A673 (cell line): ENCODE results near the gene IL1RAPL1. TPM values are rescaled to one million over a fixed set of nuclear protein-coding genes. Genes with fewer than 3 reads are reported as not detected.
A peak's percentile ranks its signal among the peaks of the same experiment; 100 is the strongest.

Experiments
- BruUV-seq: library from RNA; stranded (reverse); fragments of 400-500 nt; replicated peaks from 2 replicates; lab custom pipeline; 2021; lab: Mats Ljungman, UMichigan
- CTCF ChIA-PET: fragments of 300-600 bp; sonication (Branson Sonifier 250); formaldehyde crosslinking; loops from one replicate; lab custom pipeline; 2022; ENCODE audit warnings: antibody characterized with exemption; lab: Charles Lee
- POLR2A ChIA-PET: fragments of 300-600 bp; sonication (Branson Sonifier 250); formaldehyde crosslinking; loops from one replicate; lab custom pipeline; 2022; ENCODE audit warnings: antibody characterized with exemption; ENCODE audit not compliant: low non-redundant PET; lab: Charles Lee
- DNase-seq: peaks from one replicate; pipeline ENCODE4 v3.0.0-alpha.2; 2015; ENCODE audit warnings: low spot score
- H3K27ac ChIP-seq: fragments of 200-600 bp; sonication (generic); 2 replicates; pipeline ENCODE4 v1.5.1; 2016; ENCODE audit warnings: mixed run types, low read depth, mild to moderate bottlenecking, mixed read lengths, antibody characterized with exemption, low read length; ENCODE audit not compliant: poor library complexity, severe bottlenecking
- H3K27me3 ChIP-seq: fragments of 200-600 bp; sonication (generic); replicated peaks from 2 replicates; pipeline ENCODE4 v1.6.1; 2017; ENCODE audit warnings: mixed run types, low read depth, mild to moderate bottlenecking, mixed read lengths, antibody characterized with exemption, low read length; ENCODE audit not compliant: insufficient read depth, poor library complexity
- H3K36me3 ChIP-seq: fragments of 200-600 bp; sonication (generic); 2 replicates; pipeline ENCODE4 v1.6.1; 2016; ENCODE audit warnings: mixed run types, mild to moderate bottlenecking, mixed read lengths, antibody characterized with exemption, low read length; ENCODE audit not compliant: insufficient read depth, poor library complexity, severe bottlenecking
- H3K4me1 ChIP-seq: fragments of 200-600 bp; sonication (generic); 2 replicates; pipeline ENCODE4 v1.6.1; 2017; ENCODE audit warnings: mixed run types, mild to moderate bottlenecking, mixed read lengths, antibody characterized with exemption, low read length; ENCODE audit not compliant: insufficient read depth, poor library complexity, severe bottlenecking
- H3K4me3 ChIP-seq: fragments of 200-600 bp; sonication (generic); 2 replicates; pipeline ENCODE4 v1.5.1; 2016; ENCODE audit warnings: low read depth, mixed run types, mild to moderate bottlenecking, mixed read lengths, low read length; ENCODE audit not compliant: poor library complexity, severe bottlenecking
- H3K9me3 ChIP-seq: fragments of 200-600 bp; sonication (generic); 2 replicates; pipeline ENCODE4 v1.6.1; 2016; ENCODE audit warnings: mixed run types, low read depth, mild to moderate bottlenecking, mixed read lengths, antibody characterized with exemption, low read length; ENCODE audit not compliant: poor library complexity, severe bottlenecking
- CTCF ChIP-seq: fragments of 300-800, 200-600 bp; sonication (generic); conservative IDR thresholded peaks from 2 replicates; pipeline ENCODE4 v1.5.1; 2017; ENCODE audit warnings: low read depth, mild to moderate bottlenecking, antibody characterized with exemption, low read length, moderate library complexity, mixed read lengths
- EZH2 ChIP-seq: fragments of 200-600 bp; sonication (generic); IDR thresholded peaks from 2 replicates; pipeline ENCODE4 v1.6.1; 2017; ENCODE audit warnings: borderline replicate concordance, low read depth, mild to moderate bottlenecking, mixed read lengths, antibody characterized with exemption, low read length; ENCODE audit not compliant: poor library complexity, severe bottlenecking
- intact Hi-C: fragments of 100-400 bp; cut with micrococcal nuclease; formaldehyde crosslinking; loops from one replicate; pipeline ENCODE4 v1.10.0; 2022; ENCODE audit not compliant: unreplicated experiment
- total RNA-seq: library from RNA; stranded (reverse); gene quantifications from 2 replicates; pipeline ENCODE4 v1.2.3, GENCODE V29; 2021

Gene IL1RAPL1
- total RNA-seq, 1 experiment from 2014 or later, result 0.21 TPM

GRCh38 chrX:29243942-29244341 lies 656.7 kb downstream of the IL1RAPL1 start:
- intact Hi-C loops, result loop anchor here (10.0 kb wide), 1 partner anchor 641 kb away; no protein-coding TSS in a partner anchor
- no TSS peak for BruUV-seq
- H3K36me3 ChIP-seq, result no peaks in the 10 kb centered on the region
- ChIA-PET CTCF (no interaction called here), POLR2A (no interaction called here)
- no peak for DNase-seq
- no peak overlapping the region for H3K27ac ChIP-seq
- no peak overlapping the region for H3K4me3 ChIP-seq
- TF ChIP-seq EZH2, result no peak
- TF ChIP-seq CTCF, result no peak
- H3K4me1 ChIP-seq, result peaks cover 9% of the 10 kb centered on the region
- H3K9me3 ChIP-seq, result no peaks in the 10 kb centered on the region
- no peaks in the 10 kb centered on the region for H3K27me3 ChIP-seq

GRCh38 chrX:29254515-29254914 lies 667.3 kb downstream of the IL1RAPL1 start:
- intact Hi-C loops, result no loop called here
- Histone ChIP-seq H3K36me3 (no peaks in the 10 kb centered on the region), H3K4me1 (peaks cover 33% of the 10 kb centered on the region), H3K4me3 (no peak overlapping the region), H3K9me3 (no peaks in the 10 kb centered on the region), H3K27ac (no peak overlapping the region), H3K27me3 (no peaks in the 10 kb centered on the region)
- TF ChIP-seq EZH2, result no peak
- CTCF ChIA-PET, result no interaction called here
- DNase-seq, result no peak
- POLR2A ChIA-PET, result no interaction called here
- no TSS peak for BruUV-seq

GRCh38 chrX:29257521-29257920 lies 670.3 kb downstream of the IL1RAPL1 start:
- POLR2A ChIA-PET, result no interaction called here
- H3K36me3 ChIP-seq, result no peaks in the 10 kb centered on the region
- intact Hi-C loops, result no loop called here
- no peaks in the 10 kb centered on the region for H3K9me3 ChIP-seq
- H3K27ac ChIP-seq, result no peak overlapping the region
- H3K4me1 ChIP-seq, result peaks cover 26% of the 10 kb centered on the region
- no peaks in the 10 kb centered on the region for H3K27me3 ChIP-seq
- BruUV-seq, result no TSS peak
- no peak overlapping the region for H3K4me3 ChIP-seq
- CTCF ChIA-PET, result no interaction called here
- peak; percentile 72 for DNase-seq
- TF ChIP-seq CTCF (no peak), EZH2 (no peak)

GRCh38 chrX:29269390-29269789 lies 682.1 kb downstream of the IL1RAPL1 start:
- H3K27me3 ChIP-seq, result no peaks in the 10 kb centered on the region
- H3K36me3 ChIP-seq, result no peaks in the 10 kb centered on the region
- no peaks in the 10 kb centered on the region for H3K9me3 ChIP-seq
- H3K4me1 ChIP-seq, result no peaks in the 10 kb centered on the region
- DNase-seq, result no peak
- BruUV-seq, result no TSS peak
- H3K27ac ChIP-seq, result no peak overlapping the region
- H3K4me3 ChIP-seq, result no peak overlapping the region
- intact Hi-C loops, result no loop called here
- CTCF ChIA-PET, result no interaction called here
- no peak for TF ChIP-seq EZH2
- no peak for TF ChIP-seq CTCF
- POLR2A ChIA-PET, result no interaction called here
